A549 treated with RU486 at 1 μM for 4 hours (cell line): ENCODE results near the gene PIP4P1. TPM values are rescaled to one million over a fixed set of nuclear protein-coding genes. Genes with fewer than 3 reads are reported as not detected.

Source experiments
- total RNA-seq: library from RNA; stranded (reverse); fragments of 200-300 nt; extraction: Qiagen RNA extraction; gene quantifications from 5 replicates; pipeline ENCODE4 v1.2.3, GENCODE V29; 2022; ENCODE audit warnings: low read depth

PIP4P1 gene
- total RNA-seq = 29.2 to 44.4 TPM (median 33.0 TPM) in 5 replicates

GRCh38 chr14:20461225-20462141 is at the start of gene PIP4P1:
Gene PIP4P1 (minus strand): TSS chr14:20461434. CDS start chr14:20461325, 109 bp downstream.

GRCh38 chr14:20469242-20469889 is 8.1 kb upstream of the PIP4P1 start, which contains the start of gene PNP:
Gene PNP (plus strand): TSS chr14:20469406. CDS start chr14:20469525, 119 bp downstream.

GRCh38 chr14:20454516-20455354 is 6.5 kb downstream of the PIP4P1 start, which contains the start of the genes APEX1 and OSGEP:
Gene APEX1 (plus strand): TSS chr14:20455226. CDS start chr14:20455646, 420 bp downstream.
Gene OSGEP (minus strand): TSS chr14:20454812. CDS start chr14:20454683, 129 bp downstream.

GRCh38 chr14:20435582-20436362 is 25.5 kb downstream of the PIP4P1 start, which contains the start of gene KLHL33:
Gene KLHL33 (minus strand): TSS chr14:20436166. CDS start chr14:20435811, 355 bp downstream.

GRCh38 chr14:20412876-20413743 is 48.1 kb downstream of the PIP4P1 start, which contains the start of gene TEP1:
Gene TEP1 (minus strand): TSS chr14:20413501. CDS start chr14:20408439, 5,062 bp downstream.

Other genes starting within 250 kb of the PIP4P1 start
- gene OR11H6, start 237.7 kb downstream of the PIP4P1 start, total RNA-seq = not detected in 5 replicates
- gene OR11H7, start 232.5 kb downstream of the PIP4P1 start, total RNA-seq = not detected in 5 replicates
- not detected in 5 replicates for gene OR11H4, start 222.1 kb downstream of the PIP4P1 start, total RNA-seq
- 18.3 to 25.0 TPM (median 20.4 TPM) in 5 replicates for gene TTC5, start 155.5 kb downstream of the PIP4P1 start, total RNA-seq
- 38.7 to 52.9 TPM (median 41.0 TPM) in 5 replicates for gene CCNB1IP1, start 128.2 kb downstream of the PIP4P1 start, total RNA-seq
- gene PARP2, start 117.8 kb downstream of the PIP4P1 start, total RNA-seq = 19.5 to 25.9 TPM (median 22.4 TPM) in 5 replicates
- 8.4 to 11.0 TPM (median 9.8 TPM) in 5 replicates for gene TEP1, start 47.9 kb downstream of the PIP4P1 start, total RNA-seq
- gene KLHL33, start 25.3 kb downstream of the PIP4P1 start, total RNA-seq = not detected in 5 replicates
- gene OSGEP, start 6.6 kb downstream of the PIP4P1 start, total RNA-seq = 19.1 to 25.1 TPM (median 25.0 TPM) in 5 replicates
- gene APEX1, start 6.2 kb downstream of the PIP4P1 start, total RNA-seq = 250 to 269 TPM (median 262 TPM) in 5 replicates
- 167 to 193 TPM (median 175 TPM) in 5 replicates for gene PNP, start 8.0 kb upstream of the PIP4P1 start, total RNA-seq
- 0.23 to 0.40 TPM (median 0.33 TPM) in 4 of 5 replicates, not detected in the other for gene RNASE10, start 44.1 kb upstream of the PIP4P1 start, total RNA-seq
- not detected in 5 replicates for gene RNASE9, start 99.6 kb upstream of the PIP4P1 start, total RNA-seq
- not detected in 5 replicates for gene RNASE11, start 126.6 kb upstream of the PIP4P1 start, total RNA-seq
- gene RNASE12, start 129.9 kb upstream of the PIP4P1 start, total RNA-seq = not detected in 5 replicates
- gene OR6S1, start 180.3 kb upstream of the PIP4P1 start, total RNA-seq = not detected in 5 replicates
- 5.3 to 8.7 TPM (median 6.2 TPM) in 5 replicates for gene RNASE4, start 223.1 kb upstream of the PIP4P1 start, total RNA-seq
- gene ANG, start 227.3 kb upstream of the PIP4P1 start, total RNA-seq = 8.3 to 12.0 TPM (median 11.4 TPM) in 5 replicates